Hypothalamus (tissue), 51 donors: ENCODE results near the gene EIF4EBP2.
A peak's percentile ranks its signal among the peaks of the same experiment; 100 is the strongest.

ENCODE experiments used
- DNase-seq, 51 donors: peaks; one replicate each; lab custom pipeline; 2025; lab: John Stamatoyannopoulos, UW

The EIF4EBP2 gene

GRCh38 chr10:70376436-70377378 lies 27.2 kb upstream of the EIF4EBP2 start:
- DNase-seq = no peak

- DNase-seq = no peak
Measured at GRCh38 chr10:70378122-70378521, 25.8 kb upstream of the EIF4EBP2 start.

- no peak for DNase-seq
Measured at GRCh38 chr10:70379581-70380176, 24.3 kb upstream of the EIF4EBP2 start.

GRCh38 chr10:70380350-70381135 lies 23.4 kb upstream of the EIF4EBP2 start:
- DNase-seq = no peak

GRCh38 chr10:70381471-70382421 lies 22.2 kb upstream of the EIF4EBP2 start:
- peak in 40 of 51 donors; percentile 8 to 70 (median 49) for DNase-seq

GRCh38 chr10:70391654-70392053 lies 12.3 kb upstream of the EIF4EBP2 start:
- no peak for DNase-seq

- no peak for DNase-seq
Measured at GRCh38 chr10:70396140-70396539, 7.8 kb upstream of the EIF4EBP2 start.

GRCh38 chr10:70399177-70399576 lies 4.8 kb upstream of the EIF4EBP2 start:
- no peak for DNase-seq

- no peak for DNase-seq
Measured at GRCh38 chr10:70403483-70404035, 386 bp upstream of the EIF4EBP2 start.

GRCh38 chr10:70404787-70405036 lies 767 bp downstream of the EIF4EBP2 start:
- peak in 3 of 51 donors; percentile 25 to 34 (median 29) for DNase-seq

GRCh38 chr10:70405037-70405824 lies 1.3 kb downstream of the EIF4EBP2 start:
- peak in 39 of 51 donors; percentile 11 to 75 (median 38) for DNase-seq

- no peak for DNase-seq
Measured at GRCh38 chr10:70409772-70410171, 5.8 kb downstream of the EIF4EBP2 start.

GRCh38 chr10:70410608-70411007 lies 6.7 kb downstream of the EIF4EBP2 start:
- DNase-seq = no peak

- no peak for DNase-seq
Measured at GRCh38 chr10:70412356-70412755, 8.4 kb downstream of the EIF4EBP2 start.

- DNase-seq = no peak
Measured at GRCh38 chr10:70417568-70417967, 13.6 kb downstream of the EIF4EBP2 start.

GRCh38 chr10:70418229-70418628 lies 14.3 kb downstream of the EIF4EBP2 start:
- no peak for DNase-seq

GRCh38 chr10:70418713-70419112 lies 14.8 kb downstream of the EIF4EBP2 start:
- no peak for DNase-seq

- DNase-seq = no peak
Measured at GRCh38 chr10:70424320-70424719, 20.4 kb downstream of the EIF4EBP2 start.

GRCh38 chr10:70425096-70425495 lies 21.2 kb downstream of the EIF4EBP2 start:
- no peak for DNase-seq
